Nephron progenitor cell (in vitro differentiated cells): ENCODE measurements around the gene IGFBP5.
A peak's percentile ranks its signal among the peaks of the same experiment; 100 is the strongest.

ENCODE experiments used
- DNase-seq: peaks from one replicate; pipeline ENCODE4 v3.0.0; 2021
- H3K27ac Mint-ChIP-seq: 2 replicates; pipeline ENCODE4 v1.8.0; 2021; ENCODE audit warnings: mild to moderate bottlenecking, moderate library complexity, mixed read lengths
- H3K27me3 Mint-ChIP-seq: 2 replicates; pipeline ENCODE4 v1.8.0; 2021; ENCODE audit warnings: mild to moderate bottlenecking, low read depth, mixed read lengths; ENCODE audit not compliant: poor library complexity
- H3K36me3 Mint-ChIP-seq: 2 replicates; pipeline ENCODE4 v1.8.0; 2021; ENCODE audit warnings: low read depth, mixed read lengths
- H3K4me1 Mint-ChIP-seq: 2 replicates; pipeline ENCODE4 v1.8.0; 2021; ENCODE audit warnings: mixed read lengths
- H3K4me3 Mint-ChIP-seq: 2 replicates; pipeline ENCODE4 v1.8.0; 2021; ENCODE audit warnings: mild to moderate bottlenecking, moderate library complexity, mixed read lengths
- H3K9me3 Mint-ChIP-seq: 2 replicates; pipeline ENCODE4 v1.8.0; 2021; ENCODE audit warnings: mild to moderate bottlenecking, moderate library complexity, mixed read lengths
- CTCF ChIP-seq: fragments of 200-600 bp; sonication (generic); IDR thresholded peaks from 2 replicates; pipeline ENCODE4 v1.5.0; 2021; ENCODE audit warnings: antibody characterized with exemption

The IGFBP5 gene

GRCh38 chr2:216737676-216738075 is 42.3 kb upstream of the IGFBP5 start:
- DNase-seq: no peak
- no peak overlapping the region for H3K27ac Mint-ChIP-seq
- H3K36me3 Mint-ChIP-seq: peaks cover 4% of the 10 kb centered on the region
- no peaks in the 10 kb centered on the region for H3K9me3 Mint-ChIP-seq
- H3K27me3 Mint-ChIP-seq: peaks cover 7% of the 10 kb centered on the region
- H3K4me1 Mint-ChIP-seq: peaks cover 52% of the 10 kb centered on the region
- no peak for TF ChIP-seq CTCF
- H3K4me3 Mint-ChIP-seq: no peak overlapping the region

DNA sequence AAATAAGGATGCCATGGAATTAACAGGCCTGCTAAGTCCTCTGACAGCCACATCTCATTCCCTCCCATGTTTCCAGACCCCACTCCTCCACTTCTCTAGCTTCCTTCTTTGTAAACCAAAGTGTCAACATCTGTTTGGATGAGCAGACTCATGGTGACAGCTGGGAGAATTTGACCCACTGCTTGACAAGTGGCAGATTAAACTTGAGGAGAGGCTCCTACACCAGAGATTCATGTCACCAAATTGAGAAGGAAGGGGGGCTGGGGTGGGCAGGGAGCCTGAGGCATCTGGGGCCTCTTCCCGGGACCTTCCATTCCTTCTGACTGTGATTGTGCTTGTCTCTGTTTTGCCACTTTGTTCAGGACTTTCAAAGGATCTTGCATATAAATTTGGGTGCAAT is 41.0 kb upstream of the IGFBP5 start:
- Mint-ChIP-seq H3K9me3 (no peaks in the 10 kb centered on the region), H3K4me3 (no peak overlapping the region), H3K36me3 (no peaks in the 10 kb centered on the region), H3K27ac (no peak overlapping the region), H3K4me1 (peaks cover 55% of the 10 kb centered on the region), H3K27me3 (peaks cover 4% of the 10 kb centered on the region)
- TF ChIP-seq CTCF: no peak
- no peak for DNase-seq

- H3K4me1 Mint-ChIP-seq: peaks cover 49% of the 10 kb centered on the region
- no peak for DNase-seq
- no peak overlapping the region for H3K4me3 Mint-ChIP-seq
- H3K36me3 Mint-ChIP-seq: no peaks in the 10 kb centered on the region
- peaks cover 9% of the 10 kb centered on the region for H3K27me3 Mint-ChIP-seq
- H3K9me3 Mint-ChIP-seq: no peaks in the 10 kb centered on the region
- TF ChIP-seq CTCF: no peak
- no peak overlapping the region for H3K27ac Mint-ChIP-seq
Measured at GRCh38 chr2:216735668-216736067, 40.3 kb upstream of the IGFBP5 start.

GRCh38 chr2:216735086-216735485 is 39.7 kb upstream of the IGFBP5 start:
- Mint-ChIP-seq H3K4me1 (peaks cover 43% of the 10 kb centered on the region), H3K36me3 (no peaks in the 10 kb centered on the region), H3K27ac (no peak overlapping the region), H3K27me3 (peaks cover 9% of the 10 kb centered on the region), H3K9me3 (no peaks in the 10 kb centered on the region), H3K4me3 (no peak overlapping the region)
- no peak for TF ChIP-seq CTCF
- no peak for DNase-seq

DNA sequence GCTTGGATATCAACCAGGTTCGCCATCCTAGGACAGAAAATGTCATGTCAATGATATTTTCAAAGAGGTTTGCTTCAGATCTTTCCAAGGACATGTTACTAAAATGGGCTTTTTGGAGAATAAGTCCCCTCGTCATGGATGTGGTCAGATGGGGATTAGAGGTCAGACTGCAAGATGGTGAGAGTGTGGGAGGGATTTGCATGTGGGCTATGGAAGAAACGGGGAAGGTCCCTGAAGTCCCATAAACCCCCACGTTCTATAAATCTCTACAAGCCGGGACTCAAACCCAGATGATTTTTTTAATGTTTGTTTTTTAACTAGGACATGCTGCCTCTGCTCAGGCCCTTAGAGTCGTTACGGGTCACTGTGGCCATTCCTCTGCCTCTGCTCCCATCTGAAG is 37.7 kb upstream of the IGFBP5 start:
- Mint-ChIP-seq H3K4me1 (peaks cover 44% of the 10 kb centered on the region), H3K36me3 (no peaks in the 10 kb centered on the region)
- no peak for DNase-seq

More for the DNA sequence above, 37.7 kb upstream of the IGFBP5 start:
- Mint-ChIP-seq H3K9me3 (no peaks in the 10 kb centered on the region), H3K4me3 (no peak overlapping the region), H3K27me3 (peaks cover 8% of the 10 kb centered on the region), H3K27ac (peak overlapping the region; percentile 37)
- TF ChIP-seq CTCF: no peak
